Nephron (organoid): Measurements from ENCODE around the gene FNDC3B.

Source experiments
- H3K27ac Mint-ChIP-seq, 3 experiments: 2 replicates each; pipeline ENCODE4 v1.8.0; 2020; ENCODE audit warnings: mixed read lengths in 3 of 3, mild to moderate bottlenecking in 2 of 3, moderate library complexity in 1 of 3
- H3K27me3 Mint-ChIP-seq: 2 replicates; pipeline ENCODE4 v1.8.0; 2021; ENCODE audit warnings: low read depth, mild to moderate bottlenecking, moderate library complexity, mixed read lengths
- H3K36me3 Mint-ChIP-seq: 2 replicates; pipeline ENCODE4 v1.8.0; 2020; ENCODE audit warnings: low read depth, mixed read lengths
- H3K4me1 Mint-ChIP-seq: 2 replicates; pipeline ENCODE4 v1.8.0; 2020; ENCODE audit warnings: mixed read lengths
- H3K4me3 Mint-ChIP-seq, 3 experiments: 2 replicates each; pipeline ENCODE4 v1.8.0; 2020; ENCODE audit warnings: mild to moderate bottlenecking in 3 of 3, mixed read lengths in 3 of 3, moderate library complexity in 2 of 3
- H3K9me3 Mint-ChIP-seq: 2 replicates; pipeline ENCODE4 v1.8.0; 2020; ENCODE audit warnings: mixed read lengths
- CTCF ChIP-seq, 3 experiments: fragments of 200-600 bp; sonication (generic); IDR thresholded peaks; one replicate each; pipeline ENCODE4 v1.5.0; 2021; ENCODE audit warnings: antibody characterized with exemption in 3 of 3; ENCODE audit not compliant: unreplicated experiment in 3 of 3

Gene FNDC3B

GRCh38 chr3:172388412-172389078 lies 349.2 kb downstream of the FNDC3B start:
- no peak for TF ChIP-seq CTCF (IDR thresholded peaks at IDR 0.05; ENCODE audit: unreplicated experiment in 3 of 3)
- no peaks in the 10 kb centered on the region for H3K9me3 Mint-ChIP-seq
- peaks cover 24% of the 10 kb centered on the region for H3K4me1 Mint-ChIP-seq
- no peaks in the 10 kb centered on the region for H3K27me3 Mint-ChIP-seq
- H3K27ac Mint-ChIP-seq: no peak overlapping the region
- peaks cover 25% of the 10 kb centered on the region for H3K36me3 Mint-ChIP-seq
- no peak overlapping the region for H3K4me3 Mint-ChIP-seq

GRCh38 chr3:172390792-172391191 lies 351.4 kb downstream of the FNDC3B start:
- Mint-ChIP-seq H3K4me1 (peaks cover 24% of the 10 kb centered on the region), H3K4me3 (peak overlapping the region in 1 of 3 experiments; percentile 15), H3K27ac (peak overlapping the region; percentile 16 to 86 (median 72)), H3K36me3 (peaks cover 28% of the 10 kb centered on the region), H3K9me3 (no peaks in the 10 kb centered on the region), H3K27me3 (no peaks in the 10 kb centered on the region)
- no peak for TF ChIP-seq CTCF (IDR thresholded peaks at IDR 0.05; ENCODE audit: unreplicated experiment in 3 of 3)

DNA sequence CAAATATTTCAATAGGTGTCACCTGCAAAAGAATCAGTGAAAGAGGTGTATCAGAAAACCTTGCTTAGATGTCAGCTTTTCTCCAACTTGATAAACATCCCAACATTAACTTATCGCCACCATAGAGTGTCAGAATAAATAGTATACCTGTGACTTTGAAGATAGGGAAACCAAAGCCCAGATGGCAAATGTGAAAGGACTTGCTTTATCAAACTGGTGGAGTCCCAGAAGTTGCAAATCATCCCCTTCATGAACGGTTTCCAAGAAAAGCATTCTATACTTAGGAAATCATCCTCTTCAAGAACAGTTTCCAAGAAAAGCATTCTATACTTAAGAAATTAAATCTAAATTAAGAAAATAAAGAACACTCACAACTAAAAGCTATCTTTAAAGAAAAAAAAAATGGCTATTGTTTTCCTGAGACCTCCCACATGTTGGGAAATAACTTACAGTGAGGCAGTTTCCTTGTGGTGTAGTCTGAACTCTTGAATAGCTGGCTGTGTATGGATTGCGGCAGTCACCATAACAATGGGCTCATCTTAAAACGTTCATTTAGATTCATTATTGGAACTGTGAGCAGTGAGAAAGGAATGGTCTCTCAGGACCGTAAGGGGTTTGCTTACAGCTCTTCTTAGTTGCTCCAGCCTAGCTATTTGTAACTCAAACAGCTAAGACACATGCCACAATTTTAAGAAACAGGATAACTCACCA lies 352.4 kb downstream of the FNDC3B start:
- Mint-ChIP-seq H3K4me1 (peaks cover 24% of the 10 kb centered on the region), H3K4me3 (peak overlapping the region in 2 of 3 experiments; percentile 8 to 13), H3K27ac (peak overlapping the region; percentile 72 to 86 (median 77)), H3K9me3 (no peaks in the 10 kb centered on the region), H3K27me3 (no peaks in the 10 kb centered on the region), H3K36me3 (peaks cover 34% of the 10 kb centered on the region)
- TF ChIP-seq CTCF (IDR thresholded peaks at IDR 0.05; ENCODE audit: unreplicated experiment in 3 of 3): no peak

- no peak overlapping the region for H3K27ac Mint-ChIP-seq
- H3K36me3 Mint-ChIP-seq: peaks cover 45% of the 10 kb centered on the region
- H3K4me3 Mint-ChIP-seq: no peak overlapping the region
- no peaks in the 10 kb centered on the region for H3K27me3 Mint-ChIP-seq
- TF ChIP-seq CTCF (IDR thresholded peaks at IDR 0.05; ENCODE audit: unreplicated experiment in 3 of 3): no peak
- H3K4me1 Mint-ChIP-seq: peaks cover 24% of the 10 kb centered on the region
- H3K9me3 Mint-ChIP-seq: no peaks in the 10 kb centered on the region
Measured at GRCh38 chr3:172394692-172395091, 355.3 kb downstream of the FNDC3B start.

GRCh38 chr3:172396400-172396799 lies 357.0 kb downstream of the FNDC3B start:
- H3K4me1 Mint-ChIP-seq: peaks cover 11% of the 10 kb centered on the region
- H3K27me3 Mint-ChIP-seq: no peaks in the 10 kb centered on the region
- no peak for TF ChIP-seq CTCF (IDR thresholded peaks at IDR 0.05; ENCODE audit: unreplicated experiment in 3 of 3)
- no peaks in the 10 kb centered on the region for H3K9me3 Mint-ChIP-seq
- H3K4me3 Mint-ChIP-seq: no peak overlapping the region
- peaks cover 55% of the 10 kb centered on the region for H3K36me3 Mint-ChIP-seq
- no peak overlapping the region for H3K27ac Mint-ChIP-seq
